ENCODE data around the gene FANCM. TPM values are rescaled to one million over a fixed set of nuclear protein-coding genes. Genes with fewer than 3 reads are reported as not detected.

Gene FANCM
- total and polyA plus RNA-seq, 2 donors (not counting 3 experiments of a cell fraction or from before 2014, with no cell fraction given) = 2.2 to 13.7 TPM

GRCh38 chr14:45128963-45129629 is 6.6 kb upstream of the FANCM start:
- Histone ChIP-seq H3K9me3 (replicated peaks; ENCODE audit: control insufficient read depth, insufficient read depth, low read length) (no peaks in the 10 kb centered on the region), H3K9me1 (replicated peaks; ENCODE audit: control insufficient read depth, extremely low read depth, insufficient read depth, low read length) (no peaks in the 10 kb centered on the region), H3K9ac (replicated peaks; ENCODE audit: extremely low read depth, insufficient read depth, low read length) (no peak overlapping the region), H3K4me3 (replicated peaks in 1 of 3; ENCODE audit: insufficient read depth in 1 of 3, low read depth in 1 of 3, low read length in 3 of 3) (no peak overlapping the region), H3K27me3 (ENCODE audit: control insufficient read depth in 2 of 2, insufficient read depth in 2 of 2, low read length in 2 of 2) (no peaks in the 10 kb centered on the region), H3K4me1 (ENCODE audit: control insufficient read depth, extremely low read depth, insufficient read depth, low read length) (peaks cover 3% of the 10 kb centered on the region), H3K4me2 (ENCODE audit: insufficient read depth, low read length) (no peak overlapping the region), H3K27ac (ENCODE audit: insufficient read depth, low read depth, low read length) (no peak overlapping the region), H3K36me3 (ENCODE audit: control insufficient read depth in 2 of 2, extremely low read depth in 1 of 2, insufficient read depth in 2 of 2, low read length in 2 of 2) (peaks cover 0 to 4% of the 10 kb centered on the region in 2 experiments), H4K20me1 (replicated peaks; ENCODE audit: control insufficient read depth, extremely low read depth, insufficient read depth, low read length) (peaks cover 5% of the 10 kb centered on the region), H2AFZ (ENCODE audit: low read depth, low read length) (no peak overlapping the region), H3K79me2 (ENCODE audit: control insufficient read depth, insufficient read depth, low read length) (peaks cover 38% of the 10 kb centered on the region)
- no TSS peak for BruUV-seq (replicated peaks)
- CTCF ChIA-PET = interaction anchor here (0.7 to 4.3 kb wide), 6 partner anchors 10 to 139 kb away, joined by 3 to 15 read pairs (median 3); no protein-coding TSS in a partner anchor
- POLR2A ChIA-PET = interaction anchor here (0.6 kb wide), 1 partner anchor 51 kb away, joined by 3 read pairs; no protein-coding TSS in a partner anchor
- DNase-seq (ENCODE audit: low read depth, low spot score) = no peak
- TF ChIP-seq GATA2 (IDR thresholded peaks at IDR 0.05; ENCODE audit: insufficient read depth, insufficient read length, low read depth, low read length) (no peak), EZH2 (IDR thresholded peaks at IDR 0.05; ENCODE audit: borderline replicate concordance, low read depth, low read length, severe bottlenecking) (no peak), MAX (IDR thresholded peaks at IDR 0.05; ENCODE audit: insufficient read depth, insufficient read length) (no peak), JUN (IDR thresholded peaks at IDR 0.05; ENCODE audit: borderline replicate concordance, insufficient read depth, insufficient read length, low read depth) (no peak), POLR2AphosphoS5 (IDR thresholded peaks at IDR 0.05; ENCODE audit: insufficient read depth, low read depth, low read length) (no peak), CTCF (IDR thresholded peaks at IDR 0.05; ENCODE audit: extremely low read depth in 1 of 2, insufficient read depth in 1 of 2, low read depth in 1 of 2, low read length in 2 of 2) (no peak), MYC (IDR thresholded peaks at IDR 0.05; ENCODE audit: low read depth, low read length) (no peak), FOS (IDR thresholded peaks at IDR 0.05; ENCODE audit: borderline replicate concordance, insufficient read depth, low read length) (no peak), POLR2A (IDR thresholded peaks at IDR 0.05; ENCODE audit: low read depth, low read length) (no peak)
- no peak for FAIRE-seq
- dilution Hi-C loops (cut with MboI; ENCODE audit: extremely low pct_ligation_motif_present, low sequenced_read_pairs) = no loop called here
- intact Hi-C loops (cut with micrococcal nuclease) = no loop called here
